ENCODE measurements around the gene HOXD13.

Gene HOXD13

DNA sequence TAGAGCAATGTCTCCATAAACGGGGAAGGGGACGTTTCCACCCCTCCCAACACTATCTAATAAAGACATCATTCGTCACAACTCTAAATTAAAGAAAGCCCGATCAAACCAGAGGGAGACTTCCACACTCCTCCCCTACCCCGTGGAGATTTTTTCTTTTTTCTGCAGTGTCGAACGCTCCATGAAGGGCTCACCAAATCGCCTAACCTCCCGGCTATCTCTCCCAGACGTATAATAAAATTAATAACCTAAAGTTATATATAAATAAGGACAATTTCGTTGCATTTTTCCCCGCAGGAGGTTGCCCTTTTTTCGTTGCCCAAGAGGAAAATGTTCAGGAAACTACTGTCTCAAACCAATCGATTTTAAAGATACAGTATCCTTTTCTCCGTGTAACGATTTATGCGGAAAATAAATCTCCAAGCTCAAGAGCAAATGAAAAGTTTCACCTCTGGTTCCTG is 11.1 kb upstream of the HOXD13 start:
- no peak for DNase-seq

DNA sequence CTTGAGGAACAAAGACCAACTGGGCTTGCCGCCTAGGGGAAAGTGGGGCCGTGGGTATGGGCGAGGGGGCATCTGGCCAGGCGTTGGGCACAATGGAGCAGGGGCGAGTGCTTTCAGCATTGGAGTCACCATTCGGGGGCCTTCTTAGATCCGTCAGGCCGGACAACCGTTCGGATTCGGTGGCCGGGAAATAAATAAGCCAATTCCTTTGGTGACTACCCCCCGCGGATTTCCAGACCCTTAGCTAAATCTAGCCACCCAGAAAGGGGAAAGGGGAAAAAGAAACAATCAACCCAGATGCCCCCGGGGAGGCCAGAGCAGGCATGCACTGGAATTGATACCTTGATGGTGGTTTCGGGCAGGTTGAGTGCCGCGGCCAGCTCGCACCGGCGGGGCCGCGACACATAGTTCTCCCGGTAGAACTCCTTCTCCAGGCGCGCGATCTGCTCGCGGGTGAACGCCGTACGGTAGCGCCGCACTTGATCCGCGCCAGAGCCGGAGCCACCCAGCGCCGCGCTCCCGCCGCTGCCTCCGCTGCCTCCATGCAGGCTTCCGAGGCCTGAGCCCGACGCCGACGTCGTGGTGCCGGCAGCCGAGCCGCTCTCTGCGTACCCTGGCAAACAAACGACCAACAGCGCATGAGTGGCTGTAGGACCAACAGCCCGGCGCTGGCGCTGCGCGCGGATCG is 10.5 kb upstream of the HOXD13 start:
- no peak for DNase-seq

- DNase-seq: no peak
Measured at GRCh38 chr2:176082525-176082823, 10.0 kb upstream of the HOXD13 start.

DNA sequence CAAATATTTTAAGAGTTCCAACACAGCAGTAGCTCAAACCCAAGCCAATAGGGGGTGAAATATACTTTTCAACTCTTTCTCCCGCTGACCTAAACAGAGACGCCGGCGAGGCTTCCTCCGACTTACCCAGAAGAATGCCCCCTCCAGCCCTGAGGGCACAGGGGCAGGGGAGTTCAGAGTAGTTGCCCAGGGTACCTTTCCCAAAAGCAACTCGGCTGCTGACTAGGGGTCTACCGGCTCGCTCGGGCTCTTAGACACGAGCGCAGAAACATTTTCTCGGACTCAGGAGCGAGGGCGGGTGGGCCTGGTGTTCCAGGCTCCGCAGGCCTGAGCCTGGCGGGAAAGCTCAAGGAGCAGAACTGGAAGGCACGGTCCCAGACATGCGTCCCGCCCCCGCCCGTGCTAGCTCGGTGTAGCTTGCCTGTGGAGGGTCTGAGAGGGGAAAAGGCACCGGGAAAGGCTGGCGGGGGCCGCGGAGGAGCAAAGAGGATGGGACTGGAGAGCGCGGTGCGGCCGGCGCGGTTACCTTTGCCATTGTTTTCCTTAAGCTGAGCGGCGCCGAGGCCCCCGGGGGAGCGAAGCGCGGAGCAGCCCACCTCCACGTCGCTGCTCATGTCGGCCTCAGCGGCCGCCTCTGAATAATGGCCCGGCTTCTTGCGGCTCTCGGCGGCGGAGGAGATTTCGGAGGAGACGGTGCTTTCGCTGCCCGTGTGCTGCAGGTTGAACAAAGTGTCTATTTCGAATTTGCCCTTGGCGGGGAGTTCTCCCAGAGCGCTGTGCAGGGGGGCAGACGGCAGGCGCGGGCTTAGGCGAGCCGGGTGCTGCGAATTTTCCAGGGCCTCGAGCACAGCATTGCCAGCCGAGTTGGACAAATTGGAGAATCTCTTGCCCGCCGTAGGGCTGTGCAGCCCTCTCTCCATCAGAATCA is 9.4 kb upstream of the HOXD13 start:
- DNase-seq: no peak

DNA sequence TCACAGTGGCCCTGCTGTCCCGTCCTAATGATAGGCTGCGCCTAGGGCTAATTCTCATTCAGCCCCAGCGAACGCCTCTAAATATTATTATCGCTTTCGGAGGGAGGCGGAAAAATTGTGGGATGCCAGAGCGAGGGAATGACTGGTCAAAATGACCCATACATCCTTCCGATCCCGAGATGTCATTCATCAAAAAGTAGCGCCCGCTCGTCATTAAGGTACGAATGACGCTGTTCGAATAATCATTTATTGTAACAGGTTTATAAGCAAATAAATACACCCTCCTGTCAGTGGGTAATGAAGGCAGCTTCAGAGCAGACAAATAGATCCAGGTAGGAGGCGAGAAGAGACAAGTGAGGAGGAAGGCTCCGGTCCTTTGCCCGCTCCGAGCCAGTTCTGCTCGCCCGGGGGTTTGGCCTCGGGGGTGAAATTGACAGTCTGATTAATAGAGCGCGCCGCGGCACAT is 8.7 kb upstream of the HOXD13 start, which contains the start of gene EVX2:
Gene EVX2 (minus strand): TSS at position 167 of the 466 bp plus-strand sequence. CDS start 186 bp downstream, outside the sequence.
- DNase-seq: no peak

DNA sequence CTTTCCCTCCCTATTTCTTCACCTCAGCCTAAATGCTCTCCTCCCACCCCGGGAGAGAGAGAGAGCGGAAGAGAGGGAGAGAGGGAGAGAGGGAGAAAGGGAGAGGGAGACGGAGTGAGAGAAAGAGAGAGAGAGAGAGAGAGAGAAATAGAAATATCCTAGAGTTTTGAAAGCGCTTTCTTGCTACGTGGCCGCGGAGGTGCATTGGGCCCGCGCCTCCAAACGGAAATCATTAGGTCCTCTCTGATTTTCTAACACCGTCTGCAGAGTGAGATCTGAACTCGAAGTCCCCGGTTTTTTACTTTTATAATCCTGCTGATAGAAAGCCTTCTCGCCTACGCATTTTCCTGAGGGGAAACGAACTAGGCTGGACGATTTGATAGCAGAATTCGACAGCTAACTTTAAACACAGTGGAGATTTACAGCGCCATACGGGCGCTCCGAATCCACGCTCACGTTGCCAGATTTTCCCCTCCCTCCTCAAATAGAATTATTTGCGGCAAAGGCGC is 7.9 kb upstream of the HOXD13 start:
- DNase-seq: no peak

GRCh38 chr2:176085120-176085788 is 7.3 kb upstream of the HOXD13 start:
- DNase-seq: no peak

DNA sequence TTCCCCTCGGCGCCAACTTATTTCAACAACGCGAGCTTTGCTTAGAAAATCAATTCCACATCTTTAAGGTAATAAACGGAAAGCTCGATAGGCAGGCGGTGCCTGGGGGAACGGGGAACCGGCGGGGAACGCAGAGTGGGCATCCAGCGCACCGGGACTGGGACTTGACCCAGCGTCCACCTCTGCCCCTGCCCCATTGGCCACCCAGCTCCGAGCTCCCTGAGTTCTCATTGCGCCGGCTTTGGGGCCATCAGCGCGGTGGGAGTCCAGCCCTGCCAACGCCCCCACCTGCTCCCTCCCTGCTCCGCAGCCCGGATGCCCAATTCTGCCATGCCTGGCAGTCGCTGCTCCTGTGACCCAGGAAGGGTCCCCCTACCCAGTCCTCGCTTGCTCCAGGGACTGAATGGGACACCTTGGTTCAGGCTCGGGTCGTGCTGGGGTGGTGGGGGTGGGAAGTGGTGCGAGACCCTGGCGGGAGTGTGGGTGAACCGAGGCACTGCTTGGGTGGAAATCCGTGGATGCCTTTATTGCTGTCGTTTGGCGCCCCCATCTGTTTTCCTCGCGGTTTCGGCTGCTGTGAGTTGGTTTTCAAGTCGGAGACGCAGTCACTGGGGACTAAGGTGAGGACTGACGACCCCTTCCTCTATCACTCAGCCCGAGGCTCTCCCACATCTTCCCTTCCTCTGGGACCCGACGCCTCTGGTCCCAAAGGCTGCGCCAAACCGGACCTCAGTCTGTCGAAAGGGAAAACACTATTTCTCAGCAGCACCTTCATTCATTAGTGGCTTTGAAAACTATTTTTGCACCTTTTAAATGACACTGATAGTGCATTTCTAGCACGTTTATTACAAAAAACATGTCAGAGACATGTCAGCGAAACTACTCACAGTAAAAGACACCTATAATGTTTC is 6.4 kb upstream of the HOXD13 start:
- no peak for DNase-seq

DNA sequence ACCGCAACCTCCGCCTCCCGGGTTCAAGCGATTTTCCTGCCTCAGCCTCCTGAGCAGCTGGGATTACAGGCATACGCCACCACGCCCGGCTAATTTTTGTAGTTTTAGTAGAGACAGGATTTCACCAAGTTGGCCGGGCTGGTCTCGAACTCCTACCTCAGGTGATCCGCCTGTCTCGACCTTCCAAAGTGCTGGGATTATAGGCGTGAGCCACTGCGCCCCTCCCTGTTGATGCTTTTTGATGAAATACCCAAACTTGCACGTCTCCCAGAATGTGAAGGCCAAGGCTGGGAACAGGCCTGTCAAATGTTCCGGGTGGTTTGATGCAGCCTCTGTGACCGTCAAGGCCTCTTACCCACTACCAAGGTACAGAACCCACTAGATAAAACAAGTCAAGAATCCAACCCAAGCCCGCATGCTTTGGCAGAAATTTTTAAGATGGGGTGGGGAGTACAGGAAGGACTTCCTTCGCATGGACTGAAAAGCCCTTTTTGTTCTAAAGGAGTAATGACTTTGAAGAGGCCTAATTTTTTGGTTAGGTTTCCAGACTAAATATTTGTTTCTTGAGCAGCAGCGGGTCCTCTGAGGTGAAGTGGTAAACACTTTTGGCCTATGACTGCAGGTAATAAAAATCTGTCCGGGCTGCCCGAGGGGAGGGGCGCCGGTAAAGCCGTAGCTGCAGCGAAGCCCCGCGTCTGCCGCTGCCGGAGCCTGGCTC is 5.0 kb upstream of the HOXD13 start:
- peak; percentile 53 for DNase-seq

DNA sequence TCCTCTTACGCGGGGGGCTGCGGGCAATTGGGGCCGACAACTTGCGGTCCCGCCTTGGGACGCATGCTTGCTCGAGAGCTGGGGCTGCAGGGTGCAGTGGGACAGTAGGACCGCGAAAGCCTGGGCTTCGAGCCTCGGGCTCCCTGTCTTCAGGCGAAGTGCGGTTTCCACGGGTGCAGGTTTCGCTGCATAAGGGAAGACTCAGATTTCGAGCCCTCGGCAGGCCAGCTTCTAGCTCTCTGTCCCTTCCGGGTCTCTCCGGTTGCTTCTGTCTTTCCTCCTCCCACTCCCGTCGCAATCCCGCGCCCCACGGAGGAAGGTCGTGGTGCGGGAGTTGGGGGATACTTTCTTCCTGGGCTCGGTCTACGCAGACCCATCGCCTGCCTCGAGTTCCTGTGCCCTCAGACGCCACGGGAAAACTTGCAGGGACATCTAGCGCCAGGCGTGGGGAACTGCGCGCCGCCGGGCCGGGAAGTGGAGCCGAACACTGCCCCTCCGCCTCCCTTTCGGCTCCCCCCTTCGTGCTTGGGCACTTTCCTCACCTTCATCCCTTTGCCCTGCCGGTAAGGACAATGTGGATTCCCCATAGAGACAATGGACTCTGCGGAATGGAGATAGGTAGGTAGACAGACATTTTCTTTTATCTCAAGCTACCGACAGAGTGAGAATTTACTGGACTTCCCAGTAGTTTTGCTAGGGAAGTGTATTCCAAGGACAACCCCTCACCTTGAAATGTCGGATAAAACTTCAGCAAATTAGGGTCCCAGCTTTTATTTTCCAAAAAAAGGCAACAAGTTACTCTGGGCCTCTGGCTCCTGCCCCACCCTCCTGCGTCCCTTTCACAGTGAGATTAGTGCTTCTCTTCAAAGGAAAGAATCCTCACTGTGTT is 4.2 kb upstream of the HOXD13 start:
- DNase-seq: peak; percentile 42

- DNase-seq: no peak
Measured at GRCh38 chr2:176088937-176089842, 3.3 kb upstream of the HOXD13 start.

- DNase-seq: no peak
Measured at GRCh38 chr2:176089843-176090395, 2.6 kb upstream of the HOXD13 start.

- no peak for DNase-seq
Measured at GRCh38 chr2:176090862-176091261, 1.7 kb upstream of the HOXD13 start.

DNA sequence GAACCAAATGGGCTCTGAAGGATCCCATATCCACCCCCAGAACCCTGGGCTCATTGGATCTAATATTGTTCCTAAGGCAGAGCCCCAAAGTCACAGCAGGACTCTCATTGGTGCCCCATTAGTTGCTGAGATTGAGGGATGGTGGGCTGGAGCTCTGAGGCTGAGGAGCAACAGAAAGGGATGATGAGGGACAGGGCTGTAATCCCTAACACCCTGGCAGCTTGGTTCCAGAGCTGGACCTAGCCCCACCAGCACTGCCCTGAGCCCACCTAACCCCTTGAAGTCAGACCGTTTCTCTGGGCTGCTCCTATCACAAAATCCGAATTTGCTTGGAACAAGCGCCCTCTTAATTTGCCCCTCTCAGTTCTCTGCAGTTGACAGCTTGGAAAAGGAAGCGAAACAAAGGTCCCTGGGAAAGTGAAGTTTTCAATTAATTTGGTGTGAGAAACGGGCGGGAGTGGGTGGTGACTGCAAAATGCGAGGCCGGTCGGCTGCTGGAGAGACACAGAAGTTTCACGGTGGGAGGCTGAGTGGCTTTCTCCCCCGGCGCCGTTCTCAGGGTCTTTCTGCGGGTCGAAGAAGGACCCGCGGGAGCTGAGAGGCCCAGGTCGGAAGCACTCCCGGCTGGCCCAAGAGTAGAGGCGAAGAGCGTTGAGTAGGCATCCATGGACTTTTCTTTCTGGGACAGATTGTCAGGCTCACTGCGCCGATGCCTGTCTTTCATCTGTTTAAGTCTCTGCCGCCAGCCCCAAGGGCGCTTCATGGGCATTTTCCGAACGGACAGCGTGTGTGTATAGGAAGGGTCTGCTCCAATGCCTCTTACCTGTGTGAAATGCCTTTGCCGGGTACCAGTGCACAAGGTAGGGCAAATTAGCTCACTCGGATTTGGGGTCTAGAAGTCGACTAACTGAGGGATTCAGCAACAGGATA is 927 bp upstream of the HOXD13 start:
- DNase-seq: no peak

DNA sequence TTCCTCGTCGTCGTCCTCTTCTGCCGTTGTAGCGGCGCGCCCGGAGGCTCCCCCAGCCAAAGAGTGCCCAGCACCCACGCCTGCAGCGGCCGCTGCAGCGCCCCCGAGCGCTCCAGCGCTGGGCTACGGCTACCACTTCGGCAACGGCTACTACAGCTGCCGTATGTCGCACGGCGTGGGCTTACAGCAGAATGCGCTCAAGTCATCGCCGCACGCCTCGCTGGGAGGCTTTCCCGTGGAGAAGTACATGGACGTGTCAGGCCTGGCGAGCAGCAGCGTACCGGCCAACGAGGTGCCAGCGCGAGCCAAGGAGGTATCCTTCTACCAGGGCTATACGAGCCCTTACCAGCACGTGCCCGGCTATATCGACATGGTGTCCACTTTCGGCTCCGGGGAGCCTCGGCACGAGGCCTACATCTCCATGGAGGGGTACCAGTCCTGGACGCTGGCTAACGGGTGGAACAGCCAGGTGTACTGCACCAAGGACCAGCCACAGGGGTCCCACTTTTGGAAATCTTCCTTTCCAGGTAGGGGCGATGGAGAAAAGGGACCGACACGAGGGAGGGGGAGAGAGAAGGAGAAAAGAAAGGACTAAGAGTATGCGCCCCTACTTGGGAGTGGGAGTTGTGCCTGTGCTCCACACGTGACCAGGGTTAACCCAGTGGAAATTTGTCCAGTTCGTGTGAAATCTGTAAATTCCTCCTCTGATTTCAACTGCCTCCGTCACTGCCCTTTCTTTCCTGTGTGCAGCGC is 800 bp downstream of the HOXD13 start:
- DNase-seq: no peak

GRCh38 chr2:176093898-176094249 is 1.4 kb downstream of the HOXD13 start:
- DNase-seq: no peak

GRCh38 chr2:176094349-176094748 is 1.8 kb downstream of the HOXD13 start:
- no peak for DNase-seq
